Prostate gland (tissue), 2 donors: ENCODE results near the gene DNAJC9.

Source experiments
- POLR2A ChIP-seq: fragments of 450-650 bp; IDR thresholded peaks from one replicate; pipeline ENCODE4 v1.6.1; 2016; ENCODE audit warnings: antibody characterized with exemption, mild to moderate bottlenecking
- TF ChIP-seq, protein P1 (sequence below), 4 experiments: fragments of 200-600 bp in 2 of 4; fragments of 450-650 bp in 2 of 4; sonication (generic) in 2 of 4; IDR thresholded peaks; 1 replicate in 3 of 4; 2 replicates in 1 of 4; pipeline ENCODE4 v1.5.1; 2016 to 2019; ENCODE audit warnings: antibody characterized with exemption in 4 of 4, mild to moderate bottlenecking in 2 of 4, moderate library complexity in 2 of 4

DNA sequence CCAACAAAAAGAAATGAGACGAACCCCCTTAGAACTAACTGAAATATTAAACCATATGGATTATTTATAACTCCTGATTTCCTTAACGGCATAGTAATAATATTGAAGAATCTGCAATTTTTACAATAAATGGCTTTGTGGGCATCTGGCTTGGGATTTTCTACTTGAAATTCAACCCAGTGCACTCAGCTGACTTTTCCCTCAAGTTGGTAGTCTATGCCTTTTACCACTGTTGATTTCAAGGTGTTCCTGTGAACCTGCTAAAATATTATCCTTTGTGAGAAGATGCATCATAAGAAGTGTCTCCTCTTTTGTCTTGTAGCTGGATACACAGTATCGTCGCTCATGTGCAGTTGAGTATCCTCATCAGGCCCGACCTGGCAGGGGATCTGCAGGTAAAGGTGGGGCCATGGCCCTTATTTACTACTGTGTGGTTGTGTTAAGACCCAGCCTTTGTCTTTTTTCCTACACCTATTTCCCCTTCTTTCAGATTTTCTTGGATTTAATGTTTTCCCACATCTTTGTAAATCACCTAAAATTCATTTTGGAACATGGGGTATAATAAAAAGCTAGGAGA, 8.0 kb downstream of the DNAJC9 start:
- TF ChIP-seq, protein P1, sequence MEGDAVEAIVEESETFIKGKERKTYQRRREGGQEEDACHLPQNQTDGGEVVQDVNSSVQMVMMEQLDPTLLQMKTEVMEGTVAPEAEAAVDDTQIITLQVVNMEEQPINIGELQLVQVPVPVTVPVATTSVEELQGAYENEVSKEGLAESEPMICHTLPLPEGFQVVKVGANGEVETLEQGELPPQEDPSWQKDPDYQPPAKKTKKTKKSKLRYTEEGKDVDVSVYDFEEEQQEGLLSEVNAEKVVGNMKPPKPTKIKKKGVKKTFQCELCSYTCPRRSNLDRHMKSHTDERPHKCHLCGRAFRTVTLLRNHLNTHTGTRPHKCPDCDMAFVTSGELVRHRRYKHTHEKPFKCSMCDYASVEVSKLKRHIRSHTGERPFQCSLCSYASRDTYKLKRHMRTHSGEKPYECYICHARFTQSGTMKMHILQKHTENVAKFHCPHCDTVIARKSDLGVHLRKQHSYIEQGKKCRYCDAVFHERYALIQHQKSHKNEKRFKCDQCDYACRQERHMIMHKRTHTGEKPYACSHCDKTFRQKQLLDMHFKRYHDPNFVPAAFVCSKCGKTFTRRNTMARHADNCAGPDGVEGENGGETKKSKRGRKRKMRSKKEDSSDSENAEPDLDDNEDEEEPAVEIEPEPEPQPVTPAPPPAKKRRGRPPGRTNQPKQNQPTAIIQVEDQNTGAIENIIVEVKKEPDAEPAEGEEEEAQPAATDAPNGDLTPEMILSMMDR (IDR thresholded peaks at IDR 0.05), result no peak
- TF ChIP-seq POLR2A, result no peak
